Upper lobe of left lung (tissue), 4 donors: Measurements from ENCODE around the gene MCU.

Experiments
- CTCF ChIP-seq, 6 experiments: fragments of 450-650 bp in 4 of 6; fragments of 200-600 bp in 2 of 6; sonication (generic) in 2 of 6; IDR thresholded peaks; one replicate each; pipeline ENCODE4 v1.5.1; 2016 to 2019; ENCODE audit warnings: antibody characterized with exemption in 6 of 6
- EP300 ChIP-seq, 4 donors: sonication (generic); formaldehyde crosslinking; IDR thresholded peaks; one replicate each; pipeline ENCODE4 v1.5.1; 2017; ENCODE audit warnings: antibody characterized with exemption in 4 of 4, control low read depth in 2 of 4
- POLR2A ChIP-seq, 4 donors: fragments of 450-650 bp; IDR thresholded peaks; one replicate each; pipeline ENCODE4 v1.5.1; 2016 to 2017; ENCODE audit warnings: antibody characterized with exemption in 4 of 4, mild to moderate bottlenecking in 2 of 4
- POLR2AphosphoS5 ChIP-seq, 2 donors: sonication (generic); formaldehyde crosslinking; IDR thresholded peaks; one replicate each; pipeline ENCODE4 v1.5.1; 2017; ENCODE audit warnings: antibody characterized with exemption in 2 of 2

- TF ChIP-seq CTCF (IDR thresholded peaks at IDR 0.05) (no peak), EP300 (IDR thresholded peaks at IDR 0.05) (no peak), POLR2A (IDR thresholded peaks at IDR 0.05) (no peak), POLR2AphosphoS5 (IDR thresholded peaks at IDR 0.05) (no peak)
Observed at GRCh38 chr10:72709041-72709440, 17.1 kb downstream of the MCU start.
